Mesenchymal stem cell (in vitro differentiated cells and primary cell): ENCODE measurements around the gene RRP1.

Experiments
- DNase-seq: peaks from one replicate; pipeline ENCODE4 v3.0.0-alpha.2; 2013
- H2AFZ ChIP-seq: one replicate; pipeline ENCODE4 v1.6.1; 2013; ENCODE audit warnings: low read depth, mild to moderate bottlenecking, control low read depth, inconsistent platforms, low read length, moderate library complexity
- H2AK5ac ChIP-seq: 2 replicates; pipeline ENCODE4 v1.6.1; 2013; ENCODE audit warnings: low read length, moderate library complexity, mild to moderate bottlenecking, inconsistent platforms; ENCODE audit not compliant: severe bottlenecking
- H2BK120ac ChIP-seq: one replicate; pipeline ENCODE4 v1.6.1; 2013; ENCODE audit warnings: low read depth, mild to moderate bottlenecking, inconsistent platforms, low read length, moderate library complexity
- H2BK12ac ChIP-seq, 2 experiments: one replicate each; pipeline ENCODE4 v1.6.1; 2013; ENCODE audit warnings: inconsistent platforms in 2 of 2, low read length in 2 of 2, mild to moderate bottlenecking in 2 of 2, moderate library complexity in 2 of 2, control low read depth in 1 of 2
- H2BK15ac ChIP-seq: one replicate; pipeline ENCODE4 v1.6.1; 2013; ENCODE audit warnings: mild to moderate bottlenecking, low read depth, inconsistent platforms; ENCODE audit not compliant: poor library complexity, severe bottlenecking
- H2BK5ac ChIP-seq: 2 replicates; pipeline ENCODE4 v1.6.1; 2013; ENCODE audit warnings: low read depth, mild to moderate bottlenecking, low read length, control low read depth, inconsistent platforms; ENCODE audit not compliant: poor library complexity, severe bottlenecking
- H3K14ac ChIP-seq, 2 experiments: one replicate each; pipeline ENCODE4 v1.6.1; 2013; ENCODE audit warnings: inconsistent platforms in 2 of 2, low read length in 2 of 2, control low read depth in 1 of 2, mild to moderate bottlenecking in 1 of 2, moderate library complexity in 1 of 2
- H3K18ac ChIP-seq, 2 experiments: one replicate each; pipeline ENCODE4 v1.6.1; 2013; ENCODE audit warnings: inconsistent platforms in 2 of 2, low read length in 2 of 2, control low read depth in 1 of 2, low read depth in 1 of 2, mild to moderate bottlenecking in 1 of 2
- H3K23ac ChIP-seq, 2 experiments: one replicate each; pipeline ENCODE4 v1.6.1; 2013; ENCODE audit warnings: inconsistent platforms in 2 of 2, low read length in 2 of 2, mild to moderate bottlenecking in 2 of 2, moderate library complexity in 2 of 2, control low read depth in 1 of 2
- H3K27ac ChIP-seq: 2 replicates; pipeline ENCODE4 v1.5.1; 2013; ENCODE audit warnings: mild to moderate bottlenecking, moderate library complexity, low read length, control low read depth, inconsistent platforms; ENCODE audit not compliant: poor library complexity, severe bottlenecking
- H3K27me3 ChIP-seq, 2 experiments: 2 replicates each; pipeline versions ENCODE4 v1.6.1 to v1.7.0; 2013; ENCODE audit warnings: low read length in 2 of 2, mild to moderate bottlenecking in 2 of 2, moderate library complexity in 2 of 2, control low read depth in 1 of 2, inconsistent platforms in 1 of 2; ENCODE audit not compliant: control insufficient read depth in 1 of 2, insufficient read depth in 1 of 2
- H3K36me3 ChIP-seq, 2 experiments: 2 replicates each; pipeline versions ENCODE4 v1.6.1 to v1.7.0; 2013; ENCODE audit warnings: low read length in 2 of 2, control low read depth in 1 of 2, inconsistent platforms in 1 of 2, low read depth in 1 of 2, mild to moderate bottlenecking in 1 of 2; ENCODE audit not compliant: insufficient read depth in 2 of 2, control insufficient read depth in 1 of 2
- H3K4ac ChIP-seq, 2 experiments: one replicate each; pipeline ENCODE4 v1.6.1; 2013; ENCODE audit warnings: inconsistent platforms in 2 of 2, low read length in 2 of 2, mild to moderate bottlenecking in 2 of 2, moderate library complexity in 2 of 2, control low read depth in 1 of 2, low read depth in 1 of 2
- H3K4me1 ChIP-seq: 2 replicates; pipeline ENCODE4 v1.6.1; 2013; ENCODE audit warnings: low read depth, low read length, control low read depth; ENCODE audit not compliant: control insufficient read depth, insufficient read depth
- H3K4me2 ChIP-seq: 2 replicates; pipeline ENCODE4 v1.6.1; 2013; ENCODE audit warnings: low read length, mild to moderate bottlenecking, inconsistent platforms; ENCODE audit not compliant: poor library complexity, severe bottlenecking
- H3K4me3 ChIP-seq, 2 experiments: 2 replicates each; pipeline versions ENCODE4 v1.5.1 to v1.7.0; 2013; ENCODE audit warnings: low read length in 2 of 2, mild to moderate bottlenecking in 2 of 2, control low read depth in 1 of 2, low read depth in 1 of 2; ENCODE audit not compliant: insufficient read depth in 1 of 2
- H3K79me1 ChIP-seq: replicated peaks from 2 replicates; pipeline ENCODE4 v1.6.1; 2013; ENCODE audit warnings: mild to moderate bottlenecking, control low read depth, low read length, inconsistent platforms; ENCODE audit not compliant: poor library complexity, severe bottlenecking
- H3K9ac ChIP-seq: 2 replicates; pipeline ENCODE4 v1.7.0; 2013; ENCODE audit warnings: mild to moderate bottlenecking, low read length, moderate library complexity
- H3K9me3 ChIP-seq: 2 replicates; pipeline ENCODE4 v1.7.0; 2013; ENCODE audit warnings: mild to moderate bottlenecking, low read length; ENCODE audit not compliant: control insufficient read depth
- H4K8ac ChIP-seq: one replicate; pipeline ENCODE4 v1.6.1; 2013; ENCODE audit warnings: inconsistent platforms, mild to moderate bottlenecking, low read length, moderate library complexity
- H4K91ac ChIP-seq: one replicate; pipeline ENCODE4 v1.6.1; 2013; ENCODE audit warnings: mild to moderate bottlenecking, low read length, inconsistent platforms
- WGBS: methylation state at CpG from one replicate; pipeline ENCODE4 v1.1.7; 2013; ENCODE audit warnings: mixed read lengths; 5-methylcytosine and 5-hydroxymethylcytosine counted together

RRP1 gene

DNA sequence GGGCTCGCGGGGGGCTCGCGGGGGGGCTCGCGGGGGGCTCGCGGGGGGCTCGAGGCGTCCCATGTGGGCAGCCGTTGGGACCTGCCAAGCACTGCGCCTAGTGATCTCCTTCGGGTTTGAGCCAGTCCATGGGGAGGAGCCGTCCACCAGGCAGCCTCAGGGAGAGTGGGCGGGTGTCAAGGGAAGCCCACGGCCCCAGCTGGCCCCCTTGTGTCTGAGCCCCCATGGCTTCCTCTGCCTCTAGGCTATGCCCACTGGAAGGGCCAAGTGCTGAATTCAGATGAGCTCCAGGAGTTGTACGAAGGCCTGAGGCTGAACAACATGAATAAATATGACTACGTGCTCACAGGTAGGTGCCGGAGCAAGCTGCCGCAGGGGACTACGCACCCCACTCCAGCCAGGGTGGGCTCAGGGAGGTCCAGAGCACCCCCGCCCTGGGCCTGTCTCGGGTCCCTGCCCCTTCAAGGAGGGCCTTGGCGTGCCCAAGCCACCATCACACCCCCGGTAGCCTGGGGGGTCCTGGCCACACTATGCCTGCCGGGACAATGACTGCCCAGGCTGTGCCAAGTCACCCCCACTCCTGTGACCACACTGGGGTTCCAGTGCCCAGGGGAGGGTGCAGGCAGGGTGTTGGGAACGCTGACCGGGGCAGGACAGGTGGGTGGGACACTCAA is 47.8 kb upstream of the RRP1 start:
- no peak overlapping the region for H3K4ac ChIP-seq

GRCh38 chr21:43743947-43744346 is 45.4 kb upstream of the RRP1 start:
- Histone ChIP-seq H3K4me2 (no peak overlapping the region), H3K9ac (no peak overlapping the region), H3K4ac (no peak overlapping the region), H3K27ac (no peak overlapping the region), H3K4me1 (peaks cover 16% of the 10 kb centered on the region), H2BK12ac (no peak overlapping the region), H4K91ac (peak overlapping the region; percentile 52), H3K4me3 (no peak overlapping the region), H2BK15ac (no peak overlapping the region), H3K23ac (no peak overlapping the region), H3K79me1 (peaks cover 22% of the 10 kb centered on the region), H3K18ac (no peak overlapping the region), H3K27me3 (no peaks in the 10 kb centered on the region), H4K8ac (no peak overlapping the region), H3K36me3 (peaks cover 60 to 81% of the 10 kb centered on the region in 2 experiments), H2AFZ (no peak overlapping the region), H2BK5ac (no peak overlapping the region), H3K14ac (no peak overlapping the region), H2AK5ac (no peak overlapping the region), H3K9me3 (no peaks in the 10 kb centered on the region), H2BK120ac (no peak overlapping the region)
- DNase-seq: no peak
- 95% methylated on average over 8 of the region's 8 CpGs for WGBS

More for the DNA sequence above, 47.8 kb upstream of the RRP1 start:
- no peak overlapping the region for H2BK12ac ChIP-seq
- no peak overlapping the region for H2BK5ac ChIP-seq
- peak overlapping the region in 1 of 2 experiments; percentile 22 for H3K18ac ChIP-seq
- H3K36me3 ChIP-seq: peaks cover 46 to 76% of the 10 kb centered on the region in 2 experiments
- no peak overlapping the region for H3K27ac ChIP-seq
- H2BK120ac ChIP-seq: no peak overlapping the region
- H3K4me3 ChIP-seq: no peak overlapping the region
- peaks cover 29% of the 10 kb centered on the region for H3K79me1 ChIP-seq
- DNase-seq: peak; percentile 10
- no peak overlapping the region for H2BK15ac ChIP-seq
- no peaks in the 10 kb centered on the region for H3K27me3 ChIP-seq
- no peak overlapping the region for H3K4me2 ChIP-seq
- H3K14ac ChIP-seq: no peak overlapping the region
- H3K4me1 ChIP-seq: peaks cover 26% of the 10 kb centered on the region
- peak overlapping the region; percentile 55 for H4K8ac ChIP-seq
- H3K9me3 ChIP-seq: no peaks in the 10 kb centered on the region
- no peak overlapping the region for H2AK5ac ChIP-seq
- peak overlapping the region; percentile 47 for H4K91ac ChIP-seq
- 86% methylated on average over 23 of the region's 28 CpGs for WGBS
- no peak overlapping the region for H3K23ac ChIP-seq
- H3K9ac ChIP-seq: no peak overlapping the region
- no peak overlapping the region for H2AFZ ChIP-seq

DNA sequence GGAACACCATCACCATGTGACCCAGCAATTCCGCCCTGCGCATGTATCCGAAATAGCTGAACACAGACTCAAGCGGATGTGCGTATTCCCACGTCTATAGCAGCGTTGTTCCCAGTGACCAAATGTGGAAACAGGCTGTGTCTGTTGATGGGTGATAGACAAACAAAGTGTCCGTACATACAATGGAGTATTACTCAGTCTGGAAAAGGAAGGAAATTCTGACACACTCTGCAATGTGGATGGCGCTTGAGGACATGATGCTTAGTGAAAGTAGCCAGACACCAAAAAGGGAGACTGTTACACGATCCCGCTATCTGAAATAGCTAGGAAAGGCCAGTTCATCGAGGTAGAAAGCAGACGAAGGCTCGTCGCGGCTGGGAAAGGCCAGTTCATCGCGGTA is 44.7 kb upstream of the RRP1 start:
- Histone ChIP-seq H3K36me3 (peaks cover 64 to 86% of the 10 kb centered on the region in 2 experiments), H3K9ac (no peak overlapping the region), H2BK120ac (no peak overlapping the region), H2BK12ac (no peak overlapping the region), H3K14ac (no peak overlapping the region), H3K9me3 (no peaks in the 10 kb centered on the region), H2BK15ac (no peak overlapping the region), H3K4ac (no peak overlapping the region), H4K91ac (no peak overlapping the region), H3K79me1 (peaks cover 21% of the 10 kb centered on the region), H3K23ac (no peak overlapping the region), H3K4me1 (peaks cover 16% of the 10 kb centered on the region), H4K8ac (no peak overlapping the region), H3K27ac (no peak overlapping the region), H3K18ac (no peak overlapping the region), H2BK5ac (no peak overlapping the region), H3K27me3 (no peaks in the 10 kb centered on the region), H3K4me3 (no peak overlapping the region), H3K4me2 (no peak overlapping the region), H2AK5ac (no peak overlapping the region), H2AFZ (no peak overlapping the region)
- no peak for DNase-seq
- WGBS: 97% methylated on average over 18 of the region's 18 CpGs

DNA sequence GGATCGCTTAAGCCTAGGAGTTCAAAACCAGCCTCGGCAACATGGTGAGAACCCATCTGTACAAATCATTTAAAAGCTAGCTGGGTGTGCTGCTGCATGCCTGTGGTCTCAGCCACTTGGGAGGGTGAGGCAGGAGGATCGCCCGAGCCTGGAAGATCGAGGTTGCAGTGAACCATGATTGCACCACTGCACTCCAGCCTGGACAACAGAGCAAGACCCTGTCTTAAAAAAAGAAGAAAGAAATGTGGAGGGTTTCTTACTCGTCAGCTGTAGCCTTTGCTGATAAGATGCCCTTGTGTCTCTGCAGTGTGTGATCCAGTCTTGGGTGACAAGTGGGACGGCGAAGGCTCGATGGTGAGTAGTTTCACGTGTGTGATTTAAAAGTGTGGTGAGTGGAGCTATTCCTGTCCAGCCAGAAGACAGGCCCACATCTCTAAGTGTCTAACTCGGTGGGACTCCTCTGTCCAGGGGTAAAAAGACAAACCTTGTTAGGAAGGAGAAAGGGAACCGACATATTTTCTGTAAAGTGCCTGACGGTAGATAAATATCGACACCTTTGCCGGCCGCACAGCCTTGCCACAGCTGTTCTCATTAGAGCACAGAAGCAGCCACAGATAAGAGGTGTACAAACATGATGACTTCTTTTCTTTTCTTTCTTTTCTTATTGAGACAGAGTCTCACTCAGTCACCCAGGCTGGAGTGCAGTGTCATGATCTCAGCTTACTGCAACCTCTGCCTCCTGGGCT is 43.4 kb upstream of the RRP1 start:
- H2BK120ac ChIP-seq: no peak overlapping the region
- no peak overlapping the region for H2BK12ac ChIP-seq
- 94% methylated on average over 16 of the region's 16 CpGs for WGBS
- no peak overlapping the region for H3K14ac ChIP-seq
- no peak overlapping the region for H2AK5ac ChIP-seq
- no peak overlapping the region for H3K9ac ChIP-seq
- H2BK15ac ChIP-seq: no peak overlapping the region
- DNase-seq: no peak
- H3K27me3 ChIP-seq: no peaks in the 10 kb centered on the region
- no peak overlapping the region for H3K23ac ChIP-seq
- no peak overlapping the region for H3K18ac ChIP-seq
- H3K4me1 ChIP-seq: peaks cover 10% of the 10 kb centered on the region
- H2AFZ ChIP-seq: no peak overlapping the region
- H3K79me1 ChIP-seq: peaks cover 26% of the 10 kb centered on the region
- H3K4me3 ChIP-seq: no peak overlapping the region
- H4K8ac ChIP-seq: no peak overlapping the region
- no peaks in the 10 kb centered on the region for H3K9me3 ChIP-seq
- H3K27ac ChIP-seq: no peak overlapping the region
- H4K91ac ChIP-seq: no peak overlapping the region
- no peak overlapping the region for H2BK5ac ChIP-seq
- H3K4me2 ChIP-seq: no peak overlapping the region
- H3K4ac ChIP-seq: no peak overlapping the region
- peaks cover 76 to 86% of the 10 kb centered on the region in 2 experiments for H3K36me3 ChIP-seq
